HepG2 (cell line): Measurements from ENCODE around the gene WDR93. TPM values are rescaled to one million over a fixed set of nuclear protein-coding genes. Genes with fewer than 3 reads are reported as not detected.

Source experiments
- ATAC-seq: fragments of 200-7000 bp; cut with Tn5 transposase; 3 replicates; pipeline ENCODE4 v1.9.1; 2020; ENCODE audit warnings: mild to moderate bottlenecking, moderate library complexity
- BruUV-seq: library from RNA; stranded (reverse); fragments of 400-500 nt; replicated peaks from 2 replicates; lab custom pipeline; 2021; lab: Mats Ljungman, UMichigan
- CTCF ChIA-PET: fragments of 300-600 bp; formaldehyde crosslinking; extraction: SDS; loops from one replicate; lab custom pipeline; 2021; ENCODE audit warnings: low total read pairs, inconsistent platforms, low intra/inter-chr PET ratio; lab: Yijun Ruan, JAX
- POLR2A ChIA-PET: fragments of 350-600 bp; sonication (Branson Sonifier 250); formaldehyde crosslinking; loops from one replicate; lab custom pipeline; 2020; ENCODE audit warnings: antibody characterized with exemption, inconsistent platforms; lab: Yijun Ruan, JAX
- DNase-seq: peaks from one replicate; pipeline ENCODE4 v3.0.0-alpha.2; 2015; ENCODE audit warnings: low spot score
- FAIRE-seq: peaks from 3 replicates; lab custom pipeline; 2011; peaks lifted over from hg19 to GRCh38; lab: Jason Lieb, UNC
- H2AFZ ChIP-seq: one replicate; pipeline ENCODE4 v1.6.1; 2011; ENCODE audit warnings: low read length, inconsistent platforms
- H3K27ac ChIP-seq: fragments of 300-600 bp; 3 replicates; pipeline ENCODE4 v1.8.0; 2011; ENCODE audit warnings: mixed run types, mild to moderate bottlenecking, mixed read lengths, low read length, inconsistent platforms; ENCODE audit not compliant: insufficient read depth; ENCODE audit errors: extremely low read length
- H3K27me3 ChIP-seq, 2 experiments: fragments of 200-600 bp in 1 of 2; 2 replicates in 1 of 2; 3 replicates in 1 of 2; pipeline versions ENCODE4 v1.6.0 to v1.8.0; 2011; ENCODE audit warnings: low read length in 2 of 2, mild to moderate bottlenecking in 2 of 2, moderate library complexity in 2 of 2, inconsistent platforms in 1 of 2; ENCODE audit not compliant: insufficient read depth in 2 of 2, control insufficient read depth in 1 of 2
- H3K36me3 ChIP-seq, 2 experiments: fragments of 200-600 bp in 1 of 2; replicated peaks in 1 of 2; 2 replicates in 1 of 2; 3 replicates in 1 of 2; pipeline versions ENCODE4 v1.5.1 to v1.8.0; 2011; ENCODE audit warnings: low read length in 2 of 2, inconsistent platforms in 1 of 2; ENCODE audit not compliant: insufficient read depth in 2 of 2, control insufficient read depth in 1 of 2
- H3K4me1 ChIP-seq: 2 replicates; pipeline ENCODE4 v1.5.1; 2012; ENCODE audit warnings: low read length, inconsistent platforms; ENCODE audit not compliant: insufficient read depth
- H3K4me2 ChIP-seq: 2 replicates; pipeline ENCODE4 v1.6.0; 2011; ENCODE audit warnings: low read depth, low read length, inconsistent platforms
- H3K4me3 ChIP-seq, 3 experiments: fragments of 200-600 bp in 1 of 3; sonication (generic), shearing (Covaris generic) in 1 of 3; replicated peaks in 1 of 3; 2 replicates each; pipeline ENCODE4 v1.5.1; 2011 to 2016; ENCODE audit warnings: low read length in 3 of 3, inconsistent platforms in 2 of 3, low read depth in 2 of 3, mild to moderate bottlenecking in 2 of 3, control low read depth in 1 of 3, mixed read lengths in 1 of 3; ENCODE audit not compliant: insufficient read depth in 1 of 3
- H3K79me2 ChIP-seq: one replicate; pipeline ENCODE4 v1.6.1; 2011; ENCODE audit warnings: low read length, inconsistent platforms; ENCODE audit not compliant: insufficient read depth
- H3K9ac ChIP-seq: 2 replicates; pipeline ENCODE4 v1.6.0; 2011; ENCODE audit warnings: mild to moderate bottlenecking, low read depth, low read length, inconsistent platforms; ENCODE audit not compliant: insufficient read depth
- H3K9me3 ChIP-seq: 2 replicates; pipeline ENCODE4 v1.5.1; 2012; ENCODE audit warnings: mild to moderate bottlenecking, low read length
- H4K20me1 ChIP-seq: 2 replicates; pipeline ENCODE4 v1.6.0; 2011; ENCODE audit warnings: inconsistent platforms, mild to moderate bottlenecking, low read length, moderate library complexity; ENCODE audit not compliant: insufficient read depth
- AKAP8 ChIP-seq: sonication (generic); formaldehyde crosslinking; IDR thresholded peaks from 2 replicates; pipeline ENCODE4 v1.5.1; 2020; ENCODE audit warnings: mild to moderate bottlenecking, missing genetic modification reagents
- FOXA1 ChIP-seq, 2 experiments: fragments of 450-650 bp in 1 of 2; sonication (generic) in 1 of 2; formaldehyde crosslinking in 1 of 2; IDR thresholded peaks; 2 replicates each; pipeline versions ENCODE4 v1.4.0 to v1.6.1; 2016 to 2020; ENCODE audit warnings: missing genetic modification reagents in 1 of 2
- GATA4 ChIP-seq: sonication (generic); IDR thresholded peaks from 2 replicates; pipeline ENCODE4 v1.6.1; 2016; ENCODE audit warnings: antibody characterized with exemption, low read depth, borderline replicate concordance
- KLF15 ChIP-seq: sonication (generic); formaldehyde crosslinking; IDR thresholded peaks from 2 replicates; pipeline ENCODE4 v1.8.1; 2023; ENCODE audit warnings: borderline replicate concordance, mild to moderate bottlenecking, inconsistent platforms, missing genetic modification reagents, mixed read lengths
- SNAPC2 ChIP-seq: sonication (generic); formaldehyde crosslinking; IDR thresholded peaks from 2 replicates; pipeline ENCODE4 v1.8.1; 2022; ENCODE audit warnings: mild to moderate bottlenecking, missing genetic modification reagents
- ZNF687 ChIP-seq: sonication (generic); formaldehyde crosslinking; IDR thresholded peaks from 2 replicates; pipeline ENCODE4 v1.5.1; 2020; ENCODE audit warnings: mild to moderate bottlenecking, missing genetic modification reagents, moderate library complexity
- WGBS: methylation state at CpG from one replicate; pipeline ENCODE4 v1.1.6; 2017; ENCODE audit warnings: low lambda C conversion rate; 5-methylcytosine and 5-hydroxymethylcytosine counted together
- in situ Hi-C: cut with HindIII; loops from 2 replicates; pipeline ENCODE4 v1.10.0; 2017; ENCODE audit warnings: low pct_unique_long_range_greater_than_20kb; ENCODE audit not compliant: extremely low pct_ligation_motif_present
- intact Hi-C: fragments of 100-400 bp; cut with micrococcal nuclease; formaldehyde crosslinking; loops from one replicate; pipeline ENCODE4 v1.10.0; 2022; ENCODE audit not compliant: unreplicated experiment
- polyA plus RNA-seq, 8 experiments: library from polyadenylated mRNA; depleted of rRNA in 3 of 8; stranded (reverse) in 7 of 8; unstranded in 1 of 8; fragments of >200 nt; fragmentation: Illumina TruSeq in 4 of 8; extraction: Trizol in 4 of 8; gene quantifications; 2 replicates each; pipeline versions ENCODE4 v1.2.1 to v1.2.3, GENCODE V29; 2011 to 2016; ENCODE audit warnings: low read depth in 4 of 8, missing spikeins in 1 of 8, mixed read lengths in 1 of 8; ENCODE audit not compliant: insufficient read depth in 1 of 8
- total RNA-seq, 5 experiments: library from RNA; depleted of rRNA; stranded (reverse); fragments of >200 nt; fragmentation: Illumina TruSeq; extraction: Trizol; gene quantifications; 2 replicates each; pipeline ENCODE4 v1.2.3, GENCODE V29; 2016; ENCODE audit warnings: low read depth in 1 of 5

Gene WDR93
- total and polyA plus RNA-seq, 2 of the 13 experiments (the other 11 are each of a cell fraction or from before 2014, with no cell fraction given) = 0.07 TPM; not detected in 1

DNA sequence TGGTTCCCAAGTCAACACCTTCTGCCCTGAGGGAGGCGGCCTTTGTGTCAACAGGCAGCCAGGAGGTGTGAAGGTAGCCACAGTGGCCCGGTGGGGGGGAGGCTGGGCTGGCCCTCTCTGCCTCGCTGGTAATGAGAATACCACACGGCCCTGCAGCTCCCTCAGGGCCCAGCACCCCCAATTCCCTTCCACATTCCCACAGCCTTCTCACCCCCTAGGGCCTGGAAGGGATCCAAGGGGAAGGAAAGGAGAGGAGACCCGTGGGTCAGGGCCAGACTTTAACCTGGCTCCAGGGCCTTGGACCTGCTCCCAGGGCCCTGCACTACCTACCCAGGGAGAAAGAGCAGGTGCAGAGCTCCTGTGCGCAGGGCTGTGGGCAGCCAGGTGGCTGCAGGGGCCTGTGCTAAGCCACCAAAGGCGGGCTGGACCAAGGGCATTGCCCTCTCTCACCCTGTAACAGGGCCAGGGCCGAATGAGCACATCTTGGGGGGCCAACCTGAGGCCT, 76.9 kb downstream of the WDR93 start:
- POLR2A ChIA-PET = interaction anchor here (0.9 to 1.3 kb wide), 2 partner anchors 11 to 47 kb away, joined by 3 to 4 read pairs; partner anchors contain the start of gene ANPEP
- no peak overlapping the region for H3K9ac ChIP-seq
- peak overlapping the region in 1 of 3 experiments; percentile 5; a peak in 1 of 6 replicates for H3K4me3 ChIP-seq
- FAIRE-seq (no peak), DNase-seq (no peak), ATAC-seq (peak; percentile 68)
- intact Hi-C loops (no loop called here), in situ Hi-C loops (no loop called here)
- peaks cover 0 to 4% of the 10 kb centered on the region in 2 experiments; a peak in 2 of 5 replicates for H3K27me3 ChIP-seq
- H3K27ac ChIP-seq = no peak overlapping the region
- peaks cover 26% of the 10 kb centered on the region for H3K4me1 ChIP-seq
- no TSS peak for BruUV-seq
- TF ChIP-seq SNAPC2 (CRISPR knock-in tag) (no peak), ZNF687 (CRISPR knock-in tag) (peak; percentile 21; the same call in 1 of the 2 replicates), FOXA1 (IDR thresholded peaks at IDR 0.05) (no peak), FOXA1 (CRISPR knock-in tag; IDR thresholded peaks at IDR 0.05) (peak; percentile 5; the same call in 1 of the 2 replicates), KLF15 (CRISPR knock-in tag) (no peak), GATA4 (no peak), AKAP8 (CRISPR knock-in tag) (no peak)
- H3K9me3 ChIP-seq = no peaks in the 10 kb centered on the region
- no peaks in the 10 kb centered on the region for H3K36me3 ChIP-seq
- H4K20me1 ChIP-seq = no peaks in the 10 kb centered on the region
- 0% methylated on average over 1 of the region's 8 CpGs for WGBS
- peak overlapping the region; percentile 38; the same call in 1 of the 2 replicates for H3K4me2 ChIP-seq
- CTCF ChIA-PET = interaction anchor here (0.6 kb wide), 1 partner anchor 11 kb away, joined by 3 read pairs; no protein-coding TSS in a partner anchor
- H2AFZ ChIP-seq = no peak overlapping the region
- H3K79me2 ChIP-seq = no peaks in the 10 kb centered on the region
